Fibroblast of lung (primary cell): ENCODE measurements around the gene VANGL1.

Source experiments
- EZH2 ChIP-seq: IDR thresholded peaks from 2 replicates; pipeline ENCODE4 v1.5.1; 2012; ENCODE audit warnings: low read length, control low read depth, mild to moderate bottlenecking; ENCODE audit errors: missing control alignments
- TF ChIP-seq, protein P1 (sequence below), 2 donors: IDR thresholded peaks in 1 of 2; conservative IDR thresholded peaks in 1 of 2; 1 replicate in 1 of 2; 2 replicates in 1 of 2; pipeline ENCODE4 v1.5.1; 2011 to 2012; ENCODE audit warnings: low read length in 2 of 2, control low read depth in 1 of 2, inconsistent platforms in 1 of 2, low read depth in 1 of 2, mild to moderate bottlenecking in 1 of 2

DNA sequence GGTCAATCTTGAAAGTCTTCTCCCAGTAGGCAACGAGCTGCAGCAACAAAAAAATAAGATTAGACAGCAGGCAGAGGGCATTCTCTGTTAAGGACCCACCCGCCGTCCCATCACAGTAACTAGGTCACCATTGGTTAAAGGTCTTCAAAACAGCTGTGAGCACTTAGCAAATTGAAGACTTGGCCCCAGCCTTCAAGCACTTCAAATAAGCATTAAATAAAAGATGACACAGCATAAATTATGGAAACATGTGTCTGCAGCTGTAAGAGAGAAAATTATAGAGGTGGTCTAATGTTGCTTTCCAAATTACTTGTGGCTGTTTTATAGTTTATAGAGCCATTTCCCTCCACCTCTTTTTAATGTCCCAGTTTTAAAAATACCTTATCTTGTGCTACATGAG, 61.2 kb downstream of the VANGL1 start:
- TF ChIP-seq, protein P1, sequence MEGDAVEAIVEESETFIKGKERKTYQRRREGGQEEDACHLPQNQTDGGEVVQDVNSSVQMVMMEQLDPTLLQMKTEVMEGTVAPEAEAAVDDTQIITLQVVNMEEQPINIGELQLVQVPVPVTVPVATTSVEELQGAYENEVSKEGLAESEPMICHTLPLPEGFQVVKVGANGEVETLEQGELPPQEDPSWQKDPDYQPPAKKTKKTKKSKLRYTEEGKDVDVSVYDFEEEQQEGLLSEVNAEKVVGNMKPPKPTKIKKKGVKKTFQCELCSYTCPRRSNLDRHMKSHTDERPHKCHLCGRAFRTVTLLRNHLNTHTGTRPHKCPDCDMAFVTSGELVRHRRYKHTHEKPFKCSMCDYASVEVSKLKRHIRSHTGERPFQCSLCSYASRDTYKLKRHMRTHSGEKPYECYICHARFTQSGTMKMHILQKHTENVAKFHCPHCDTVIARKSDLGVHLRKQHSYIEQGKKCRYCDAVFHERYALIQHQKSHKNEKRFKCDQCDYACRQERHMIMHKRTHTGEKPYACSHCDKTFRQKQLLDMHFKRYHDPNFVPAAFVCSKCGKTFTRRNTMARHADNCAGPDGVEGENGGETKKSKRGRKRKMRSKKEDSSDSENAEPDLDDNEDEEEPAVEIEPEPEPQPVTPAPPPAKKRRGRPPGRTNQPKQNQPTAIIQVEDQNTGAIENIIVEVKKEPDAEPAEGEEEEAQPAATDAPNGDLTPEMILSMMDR (conservative IDR thresholded peaks at IDR 0.05 in 1 of 2, IDR thresholded peaks at IDR 0.05 in 1 of 2; ENCODE audit: low read depth in 1 of 2, low read length in 2 of 2): no peak
- TF ChIP-seq EZH2: no peak
